Calu3 (cell line): ENCODE results near the gene VWA1. TPM values are rescaled to one million over a fixed set of nuclear protein-coding genes. Genes with fewer than 3 reads are reported as not detected.

Experiments
- BruUV-seq: library from RNA; stranded (reverse); fragments of 400-500 nt; replicated peaks from 2 replicates; lab custom pipeline; 2021; lab: Mats Ljungman, UMichigan
- CTCF ChIA-PET: fragments of 300-600 bp; sonication (Branson Sonifier 250); formaldehyde crosslinking; loops from one replicate; lab custom pipeline; 2022; ENCODE audit warnings: antibody characterized with exemption; lab: Charles Lee
- DNase-seq: peaks from one replicate; pipeline ENCODE4 v3.0.0; 2022
- H3K27ac Mint-ChIP-seq: one replicate; pipeline ENCODE4 v1.8.0; 2022; ENCODE audit warnings: mixed read lengths; ENCODE audit not compliant: unreplicated experiment
- H3K27me3 Mint-ChIP-seq: one replicate; pipeline ENCODE4 v1.8.0; 2022; ENCODE audit warnings: mixed read lengths; ENCODE audit not compliant: unreplicated experiment
- H3K36me3 Mint-ChIP-seq: one replicate; pipeline ENCODE4 v1.8.0; 2022; ENCODE audit warnings: mild to moderate bottlenecking, moderate library complexity, mixed read lengths; ENCODE audit not compliant: insufficient read depth, unreplicated experiment
- H3K4me1 Mint-ChIP-seq: one replicate; pipeline ENCODE4 v1.8.0; 2022; ENCODE audit warnings: mild to moderate bottlenecking, low read depth, mixed read lengths; ENCODE audit not compliant: unreplicated experiment
- H3K4me3 Mint-ChIP-seq: one replicate; pipeline ENCODE4 v1.8.0; 2022; ENCODE audit warnings: mild to moderate bottlenecking, low read depth, moderate library complexity, mixed read lengths; ENCODE audit not compliant: unreplicated experiment
- H3K9me3 Mint-ChIP-seq: one replicate; pipeline ENCODE4 v1.8.0; 2022; ENCODE audit warnings: low read depth, mixed read lengths; ENCODE audit not compliant: unreplicated experiment
- CTCF ChIP-seq: fragments of 200-600 bp; IDR thresholded peaks from one replicate; pipeline ENCODE4 v1.8.0; 2022; ENCODE audit warnings: antibody characterized with exemption; ENCODE audit not compliant: unreplicated experiment
- intact Hi-C: fragments of 100-400 bp; cut with micrococcal nuclease; formaldehyde crosslinking; loops from one replicate; pipeline ENCODE4 v1.10.0; 2022; ENCODE audit not compliant: unreplicated experiment
- total RNA-seq: library from RNA; stranded (reverse); gene quantifications from 2 replicates; pipeline ENCODE4 v1.2.3, GENCODE V29; 2022

The VWA1 gene
- total RNA-seq, 1 experiment from 2014 or later: 78.9 TPM

- no peak overlapping the region for H3K27ac Mint-ChIP-seq
- no peaks in the 10 kb centered on the region for H3K4me1 Mint-ChIP-seq
- CTCF ChIA-PET: no interaction called here
- intact Hi-C loops: no loop called here
- no peaks in the 10 kb centered on the region for H3K27me3 Mint-ChIP-seq
- H3K4me3 Mint-ChIP-seq: no peak overlapping the region
- TF ChIP-seq CTCF: no peak
- BruUV-seq: no TSS peak
- H3K9me3 Mint-ChIP-seq: peaks cover 2% of the 10 kb centered on the region
- DNase-seq: no peak
- peaks cover 57% of the 10 kb centered on the region for H3K36me3 Mint-ChIP-seq
Observed at GRCh38 chr1:1489861-1490260, 54.4 kb downstream of the VWA1 start.

- intact Hi-C loops: no loop called here
- peaks cover 2% of the 10 kb centered on the region for H3K9me3 Mint-ChIP-seq
- H3K4me3 Mint-ChIP-seq: no peak overlapping the region
- DNase-seq: no peak
- peaks cover 63% of the 10 kb centered on the region for H3K36me3 Mint-ChIP-seq
- no peaks in the 10 kb centered on the region for H3K4me1 Mint-ChIP-seq
- no TSS peak for BruUV-seq
- CTCF ChIA-PET: interaction anchor here (0.5 kb wide), 1 partner anchor 37 kb away, joined by 4 read pairs; no protein-coding TSS in a partner anchor
- no peak overlapping the region for H3K27ac Mint-ChIP-seq
- no peaks in the 10 kb centered on the region for H3K27me3 Mint-ChIP-seq
- TF ChIP-seq CTCF: no peak
Observed at GRCh38 chr1:1490633-1491230, 55.2 kb downstream of the VWA1 start.

GRCh38 chr1:1491601-1492000 is 56.1 kb downstream of the VWA1 start:
- no peak overlapping the region for H3K27ac Mint-ChIP-seq
- H3K4me1 Mint-ChIP-seq: no peaks in the 10 kb centered on the region
- DNase-seq: no peak
- intact Hi-C loops: no loop called here
- H3K36me3 Mint-ChIP-seq: peaks cover 64% of the 10 kb centered on the region
- no peaks in the 10 kb centered on the region for H3K27me3 Mint-ChIP-seq
- no peak for TF ChIP-seq CTCF
- BruUV-seq: no TSS peak
- H3K9me3 Mint-ChIP-seq: peaks cover 2% of the 10 kb centered on the region
- no peak overlapping the region for H3K4me3 Mint-ChIP-seq
- CTCF ChIA-PET: interaction anchor here (0.5 kb wide), 1 partner anchor 38 kb away, joined by 4 read pairs; no protein-coding TSS in a partner anchor

Other genes with a start within 250 kb of the VWA1 start
- 0.66 TPM in 1 of 2 replicates, not detected in the other for gene TNFRSF18, start 229.1 kb upstream of the VWA1 start, total RNA-seq
- gene TNFRSF4, start 221.5 kb upstream of the VWA1 start, total RNA-seq: not detected in 2 replicates
- 128 and 161 TPM in 2 replicates for gene SDF4, start 203.7 kb upstream of the VWA1 start, total RNA-seq
- gene B3GALT6, start 203.5 kb upstream of the VWA1 start, total RNA-seq: 23.4 and 25.9 TPM in 2 replicates
- gene C1QTNF12, start 189.0 kb upstream of the VWA1 start, total RNA-seq: 2.0 and 4.2 TPM in 2 replicates
- gene UBE2J2, start 161.8 kb upstream of the VWA1 start, total RNA-seq: 45.6 and 50.0 TPM in 2 replicates
- gene SCNN1D, start 155.3 kb upstream of the VWA1 start, total RNA-seq: 2.5 and 4.1 TPM in 2 replicates
- 41.1 and 48.3 TPM in 2 replicates for gene ACAP3, start 127.8 kb upstream of the VWA1 start, total RNA-seq
- 22.7 and 24.7 TPM in 2 replicates for gene PUSL1, start 127.1 kb upstream of the VWA1 start, total RNA-seq
- 110 and 117 TPM in 2 replicates for gene INTS11, start 111.0 kb upstream of the VWA1 start, total RNA-seq
- gene CPTP, start 110.9 kb upstream of the VWA1 start, total RNA-seq: 20.1 and 23.7 TPM in 2 replicates
- gene TAS1R3, start 104.4 kb upstream of the VWA1 start, total RNA-seq: 0.24 and 0.42 TPM in 2 replicates
- 83.9 and 90.9 TPM in 2 replicates for gene DVL1, start 86.3 kb upstream of the VWA1 start, total RNA-seq
- not detected in 2 replicates for gene MXRA8, start 77.1 kb upstream of the VWA1 start, total RNA-seq
- 98.9 and 107 TPM in 2 replicates for gene AURKAIP1, start 60.5 kb upstream of the VWA1 start, total RNA-seq
- 166 and 172 TPM in 2 replicates for gene CCNL2, start 36.4 kb upstream of the VWA1 start, total RNA-seq
- 81.2 and 99.1 TPM in 2 replicates for gene MRPL20, start 28.4 kb upstream of the VWA1 start, total RNA-seq
- not detected in 2 replicates for gene ANKRD65, start 14.4 kb upstream of the VWA1 start, total RNA-seq
- gene ATAD3C, start 14.0 kb downstream of the VWA1 start, total RNA-seq: 0.29 and 0.45 TPM in 2 replicates
- 46.3 and 56.4 TPM in 2 replicates for gene ATAD3B, start 36.1 kb downstream of the VWA1 start, total RNA-seq
- gene ATAD3A, start 76.5 kb downstream of the VWA1 start, total RNA-seq: 46.2 and 54.4 TPM in 2 replicates
- 5.0 and 5.1 TPM in 2 replicates for gene TMEM240, start 104.9 kb downstream of the VWA1 start, total RNA-seq
- gene SSU72, start 139.2 kb downstream of the VWA1 start, total RNA-seq: 105 and 117 TPM in 2 replicates
- gene FNDC10, start 164.4 kb downstream of the VWA1 start, total RNA-seq: 3.5 and 4.7 TPM in 2 replicates
- 50.0 and 50.3 TPM in 2 replicates for gene MIB2, start 179.8 kb downstream of the VWA1 start, total RNA-seq
- 1.6 and 1.9 TPM in 2 replicates for gene MMP23B, start 196.5 kb downstream of the VWA1 start, total RNA-seq
- 24.2 and 24.9 TPM in 2 replicates for gene CDK11B, start 223.3 kb downstream of the VWA1 start, total RNA-seq